WERI-Rb-1 (cell line): ENCODE data around the gene CPT1C.

ENCODE experiments used
- DNase-seq: peaks from one replicate; pipeline ENCODE4 v3.0.0-alpha.2; 2020
- H3K27ac ChIP-seq: fragments of 250-450 bp; sonication (Bioruptor Pico); 2 replicates; pipeline ENCODE4 v1.5.1; 2020; ENCODE audit warnings: mild to moderate bottlenecking, moderate library complexity
- H3K27me3 ChIP-seq: fragments of 250-450 bp; sonication (Bioruptor Pico); 2 replicates; pipeline ENCODE4 v1.5.1; 2021; ENCODE audit warnings: mild to moderate bottlenecking, low read depth, moderate library complexity; ENCODE audit not compliant: insufficient read depth, severe bottlenecking
- H3K36me3 ChIP-seq: fragments of 250-450 bp; sonication (Bioruptor Pico); 2 replicates; pipeline ENCODE4 v1.5.1; 2020; ENCODE audit warnings: mild to moderate bottlenecking, moderate library complexity
- H3K4me3 ChIP-seq: 2 replicates; pipeline ENCODE4 v1.5.1; 2011; ENCODE audit warnings: low read depth, mild to moderate bottlenecking, control low read depth, low read length
- H3K9me3 ChIP-seq: fragments of 250-450 bp; sonication (Bioruptor Pico); 2 replicates; pipeline ENCODE4 v1.5.1; 2021; ENCODE audit warnings: mild to moderate bottlenecking, moderate library complexity; ENCODE audit not compliant: severe bottlenecking
- TF ChIP-seq, protein P1 (sequence below): IDR thresholded peaks from 2 replicates; pipeline ENCODE4 v1.5.1; 2011; ENCODE audit warnings: low read depth, mild to moderate bottlenecking, control low read depth, inconsistent platforms, low read length

Gene CPT1C

GRCh38 chr19:49738268-49738667, 47.4 kb downstream of the CPT1C start:
- no peak overlapping the region for H3K4me3 ChIP-seq
- TF ChIP-seq, protein P1, sequence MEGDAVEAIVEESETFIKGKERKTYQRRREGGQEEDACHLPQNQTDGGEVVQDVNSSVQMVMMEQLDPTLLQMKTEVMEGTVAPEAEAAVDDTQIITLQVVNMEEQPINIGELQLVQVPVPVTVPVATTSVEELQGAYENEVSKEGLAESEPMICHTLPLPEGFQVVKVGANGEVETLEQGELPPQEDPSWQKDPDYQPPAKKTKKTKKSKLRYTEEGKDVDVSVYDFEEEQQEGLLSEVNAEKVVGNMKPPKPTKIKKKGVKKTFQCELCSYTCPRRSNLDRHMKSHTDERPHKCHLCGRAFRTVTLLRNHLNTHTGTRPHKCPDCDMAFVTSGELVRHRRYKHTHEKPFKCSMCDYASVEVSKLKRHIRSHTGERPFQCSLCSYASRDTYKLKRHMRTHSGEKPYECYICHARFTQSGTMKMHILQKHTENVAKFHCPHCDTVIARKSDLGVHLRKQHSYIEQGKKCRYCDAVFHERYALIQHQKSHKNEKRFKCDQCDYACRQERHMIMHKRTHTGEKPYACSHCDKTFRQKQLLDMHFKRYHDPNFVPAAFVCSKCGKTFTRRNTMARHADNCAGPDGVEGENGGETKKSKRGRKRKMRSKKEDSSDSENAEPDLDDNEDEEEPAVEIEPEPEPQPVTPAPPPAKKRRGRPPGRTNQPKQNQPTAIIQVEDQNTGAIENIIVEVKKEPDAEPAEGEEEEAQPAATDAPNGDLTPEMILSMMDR: no peak
- no peak for DNase-seq

GRCh38 chr19:49739098-49739497, 48.2 kb downstream of the CPT1C start:
- no peak overlapping the region for H3K27ac ChIP-seq
- H3K27me3 ChIP-seq: no peaks in the 10 kb centered on the region
- DNase-seq: no peak
- H3K9me3 ChIP-seq: no peaks in the 10 kb centered on the region
- no peaks in the 10 kb centered on the region for H3K36me3 ChIP-seq
- no peak overlapping the region for H3K4me3 ChIP-seq
- TF ChIP-seq, protein P1: no peak

More at GRCh38 chr19:49738268-49738667, 47.4 kb downstream of the CPT1C start:
- no peak overlapping the region for H3K27ac ChIP-seq
- no peaks in the 10 kb centered on the region for H3K36me3 ChIP-seq
- H3K9me3 ChIP-seq: no peaks in the 10 kb centered on the region
- no peaks in the 10 kb centered on the region for H3K27me3 ChIP-seq

DNA sequence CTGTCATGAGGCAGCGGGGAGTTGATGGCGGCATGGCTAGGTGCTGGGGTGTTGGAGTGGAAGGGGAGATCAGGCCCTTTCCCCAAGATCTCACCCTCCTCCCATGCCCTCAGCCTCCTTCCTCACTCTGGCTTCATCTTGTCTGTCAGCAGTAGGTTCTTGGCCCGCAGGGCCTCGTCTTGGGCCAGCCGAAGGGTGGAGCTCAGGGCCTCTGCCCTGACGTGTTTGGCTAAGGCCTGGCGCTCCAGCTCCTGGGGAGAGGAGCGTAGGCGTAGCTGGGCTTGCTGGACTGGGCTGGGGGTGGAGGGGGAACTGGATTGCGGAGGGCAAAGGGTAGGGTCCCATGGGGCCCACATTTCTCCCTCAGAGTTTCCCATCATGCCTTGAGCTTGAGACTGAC, 49.0 kb downstream of the CPT1C start:
- TF ChIP-seq, protein P1: no peak
- Histone ChIP-seq H3K9me3 (no peaks in the 10 kb centered on the region), H3K27ac (no peak overlapping the region), H3K27me3 (no peaks in the 10 kb centered on the region), H3K36me3 (no peaks in the 10 kb centered on the region), H3K4me3 (no peak overlapping the region)
- DNase-seq: no peak

- TF ChIP-seq, protein P1: no peak
- no peak overlapping the region for H3K27ac ChIP-seq
- no peaks in the 10 kb centered on the region for H3K27me3 ChIP-seq
- DNase-seq: no peak
- peaks cover 8% of the 10 kb centered on the region for H3K9me3 ChIP-seq
- no peak overlapping the region for H3K4me3 ChIP-seq
- H3K36me3 ChIP-seq: no peaks in the 10 kb centered on the region
Observed at GRCh38 chr19:49741210-49741844, 50.4 kb downstream of the CPT1C start.

DNA sequence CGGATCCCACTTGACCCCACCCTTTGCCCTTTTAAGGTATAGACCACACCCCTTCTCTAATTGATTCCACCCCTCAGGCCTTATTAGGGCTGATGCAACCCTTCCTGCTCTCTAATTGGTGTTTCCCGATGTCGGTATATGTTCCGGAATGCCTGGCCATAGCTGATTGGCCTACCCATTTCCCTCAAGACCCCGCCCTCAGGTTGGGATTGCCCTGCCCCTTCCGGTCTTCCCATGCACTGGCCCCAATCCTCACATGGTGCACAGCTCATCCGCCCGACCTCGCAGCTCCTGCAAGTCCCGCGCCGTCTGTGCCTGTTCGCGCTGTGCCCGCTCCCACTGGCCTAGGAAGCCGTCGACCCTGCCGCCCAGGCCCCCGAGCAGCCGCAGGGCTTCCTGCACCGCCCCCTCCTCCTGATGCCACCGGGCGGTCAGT, 54.0 kb downstream of the CPT1C start:
- TF ChIP-seq, protein P1: no peak
- no peak overlapping the region for H3K4me3 ChIP-seq
- H3K27ac ChIP-seq: no peak overlapping the region
- no peak for DNase-seq
- H3K9me3 ChIP-seq: peaks cover 9% of the 10 kb centered on the region
- H3K36me3 ChIP-seq: no peaks in the 10 kb centered on the region
- no peaks in the 10 kb centered on the region for H3K27me3 ChIP-seq
